LoVo (cell line): ENCODE results near the gene CTDSP1.
A peak's percentile ranks its signal among the peaks of the same experiment; 100 is the strongest.

Experiments
- DNase-seq: peaks from one replicate; pipeline ENCODE4 v3.0.0-alpha.2; 2016; ENCODE audit warnings: low spot score

Gene CTDSP1

GRCh38 chr2:218383892-218384519 lies 15.7 kb upstream of the CTDSP1 start:
- no peak for DNase-seq

DNA sequence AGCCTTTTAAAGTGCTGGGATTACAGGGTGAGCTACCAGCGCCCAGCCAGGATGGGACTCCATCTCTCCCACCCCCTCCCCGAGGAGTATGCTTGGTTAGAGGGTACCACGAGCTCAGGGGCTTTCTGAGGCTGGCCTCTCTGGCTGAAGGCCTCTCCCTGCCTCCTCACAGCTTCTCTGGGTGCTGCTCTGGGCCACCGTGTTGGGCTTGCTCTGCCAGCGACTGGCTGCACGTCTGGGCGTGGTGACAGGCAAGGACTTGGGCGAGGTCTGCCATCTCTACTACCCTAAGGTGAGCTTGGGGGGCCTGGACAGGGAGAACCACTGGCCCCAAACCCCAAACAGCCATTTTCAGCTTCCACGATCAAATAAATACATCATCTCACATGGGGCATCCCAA lies 14.7 kb upstream of the CTDSP1 start:
- no peak for DNase-seq

DNA sequence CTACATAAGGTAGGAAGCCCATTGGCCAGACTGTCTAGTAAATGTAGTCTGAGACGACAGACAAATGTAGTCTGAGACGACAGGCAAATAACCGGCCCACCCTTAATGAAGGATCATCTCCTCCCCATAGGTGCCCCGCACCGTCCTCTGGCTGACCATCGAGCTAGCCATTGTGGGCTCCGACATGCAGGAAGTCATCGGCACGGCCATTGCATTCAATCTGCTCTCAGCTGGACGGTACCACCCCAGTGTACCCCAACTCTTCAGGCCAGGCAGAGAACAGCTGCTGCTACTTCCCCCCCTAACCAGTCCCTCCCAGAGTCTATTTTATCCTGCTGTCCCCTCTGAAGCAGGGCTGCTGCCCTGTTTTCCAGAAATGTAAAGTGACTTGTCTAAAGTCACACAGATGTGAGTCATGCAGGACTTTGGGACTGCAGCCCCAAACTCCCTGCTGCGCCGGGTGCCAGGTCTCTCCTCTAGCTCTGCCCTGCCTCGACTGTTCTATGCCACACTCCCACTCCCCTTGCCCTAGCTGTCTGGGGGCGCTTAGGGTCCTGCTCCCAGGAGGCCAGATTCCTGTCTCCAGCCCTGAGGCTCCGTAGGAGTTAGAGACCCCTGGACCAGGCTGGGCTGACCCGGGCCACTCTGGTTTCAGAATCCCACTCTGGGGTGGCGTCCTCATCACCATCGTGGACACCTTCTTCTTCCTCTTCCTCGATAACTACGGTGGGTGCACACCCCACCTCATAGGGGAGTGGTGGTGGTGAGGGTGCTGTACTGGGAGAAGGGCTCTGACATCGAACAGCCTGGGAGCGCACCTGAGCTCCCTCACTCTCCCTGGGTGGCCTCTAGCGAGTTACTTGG lies 12.9 kb upstream of the CTDSP1 start:
- DNase-seq, result no peak

DNA sequence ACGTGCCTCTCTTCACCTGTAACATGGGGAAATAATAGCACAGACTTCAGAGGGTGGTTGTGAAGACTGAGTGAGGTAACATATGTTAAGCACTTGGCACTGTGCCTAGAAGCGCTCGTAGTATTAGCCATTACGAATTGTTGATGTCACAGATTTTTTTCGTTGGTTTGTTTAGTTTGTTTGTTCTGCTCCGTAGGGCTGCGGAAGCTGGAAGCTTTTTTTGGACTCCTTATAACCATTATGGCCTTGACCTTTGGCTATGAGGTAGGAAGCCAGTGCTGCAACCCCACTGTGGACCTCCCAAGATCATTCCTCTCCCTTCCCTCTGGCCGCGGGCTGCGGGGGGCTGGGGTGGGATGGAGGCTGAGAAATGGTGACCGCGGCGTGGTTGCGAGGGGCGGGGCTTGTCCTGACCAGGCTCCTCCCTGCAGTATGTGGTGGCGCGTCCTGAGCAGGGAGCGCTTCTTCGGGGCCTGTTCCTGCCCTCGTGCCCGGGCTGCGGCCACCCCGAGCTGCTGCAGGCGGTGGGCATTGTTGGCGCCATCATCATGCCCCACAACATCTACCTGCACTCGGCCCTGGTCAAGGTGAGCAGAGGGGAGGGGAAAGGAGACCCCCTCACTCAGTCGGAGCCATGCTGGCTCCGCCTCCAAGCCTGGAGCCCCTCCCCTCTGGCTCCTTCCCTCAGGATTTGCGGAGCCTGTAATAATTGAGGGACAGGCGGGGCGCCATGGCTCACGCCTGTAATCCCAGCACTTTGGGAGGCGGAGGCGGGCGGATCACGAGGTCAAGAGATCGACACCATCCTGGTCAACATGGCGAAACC lies 12.1 kb upstream of the CTDSP1 start:
- peak; percentile 39 for DNase-seq

- no peak for DNase-seq
These were observed 10.1 kb upstream of the CTDSP1 start for GRCh38 chr2:218389333-218390150.

DNA sequence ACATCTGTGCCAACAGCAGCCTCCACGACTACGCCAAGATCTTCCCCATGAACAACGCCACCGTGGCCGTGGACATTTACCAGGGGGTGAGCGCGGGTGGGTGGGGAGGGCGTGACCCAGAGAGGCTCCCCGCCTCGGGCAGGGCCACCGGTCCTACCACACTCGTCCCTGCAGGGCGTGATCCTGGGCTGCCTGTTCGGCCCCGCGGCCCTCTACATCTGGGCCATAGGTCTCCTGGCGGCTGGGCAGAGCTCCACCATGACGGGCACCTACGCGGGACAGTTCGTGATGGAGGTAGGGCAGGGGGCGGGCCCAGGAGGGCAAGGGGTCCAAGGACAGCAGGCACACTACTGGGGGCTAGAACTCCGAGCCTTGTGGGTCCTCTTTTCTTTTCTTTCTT lies 8.5 kb upstream of the CTDSP1 start:
- DNase-seq, result no peak

DNA sequence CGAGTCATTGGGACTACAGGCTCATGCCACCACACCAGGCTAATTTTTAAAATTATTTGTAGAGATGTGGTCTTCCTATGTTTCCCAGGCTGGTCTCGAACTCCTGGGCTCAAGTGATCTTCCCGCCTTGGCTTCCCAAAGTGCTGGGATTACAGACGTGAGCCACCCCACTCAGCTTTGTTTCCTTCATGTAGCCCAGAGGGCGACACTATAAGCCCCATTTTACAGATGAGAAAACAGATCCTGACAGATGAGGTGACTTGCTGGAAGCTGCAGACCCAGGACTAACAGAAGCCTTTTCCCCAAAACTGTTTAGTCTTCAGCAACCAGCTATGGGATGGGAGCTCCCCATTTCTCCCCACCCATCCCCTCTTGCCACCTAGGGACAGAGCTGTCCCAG lies 7.2 kb upstream of the CTDSP1 start:
- no peak for DNase-seq

GRCh38 chr2:218392891-218393462 lies 6.7 kb upstream of the CTDSP1 start:
- DNase-seq, result no peak

DNA sequence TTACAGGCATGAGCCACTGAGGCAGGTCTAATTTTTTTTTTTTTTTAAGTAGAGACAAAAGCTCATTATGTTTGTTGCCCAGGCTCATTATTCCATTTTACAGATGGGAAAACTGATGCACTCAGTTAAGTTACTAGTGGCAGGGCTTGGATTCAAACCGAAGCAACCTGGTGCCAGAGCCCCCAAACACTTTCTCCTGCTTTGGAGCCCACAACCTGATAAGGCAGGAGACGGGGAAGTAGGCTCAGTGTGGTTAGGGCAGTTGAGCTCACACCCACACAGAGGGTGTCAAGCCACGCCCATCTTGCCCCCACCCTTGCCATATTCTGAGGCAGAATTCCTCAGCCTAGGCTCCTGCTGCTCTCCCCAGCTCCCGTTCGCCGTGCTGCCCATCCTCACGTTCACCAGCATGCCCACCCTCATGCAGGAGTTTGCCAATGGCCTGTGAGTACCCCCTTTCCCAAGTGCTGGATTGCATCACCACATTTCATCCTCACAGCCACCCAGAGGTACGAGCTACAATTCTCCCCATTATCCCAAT lies 5.8 kb upstream of the CTDSP1 start:
- no peak for DNase-seq

- DNase-seq, result no peak
These were observed 5.2 kb upstream of the CTDSP1 start for GRCh38 chr2:218394298-218395089.

- DNase-seq, result no peak
These were observed 4.6 kb upstream of the CTDSP1 start for GRCh38 chr2:218395090-218395444.

DNA sequence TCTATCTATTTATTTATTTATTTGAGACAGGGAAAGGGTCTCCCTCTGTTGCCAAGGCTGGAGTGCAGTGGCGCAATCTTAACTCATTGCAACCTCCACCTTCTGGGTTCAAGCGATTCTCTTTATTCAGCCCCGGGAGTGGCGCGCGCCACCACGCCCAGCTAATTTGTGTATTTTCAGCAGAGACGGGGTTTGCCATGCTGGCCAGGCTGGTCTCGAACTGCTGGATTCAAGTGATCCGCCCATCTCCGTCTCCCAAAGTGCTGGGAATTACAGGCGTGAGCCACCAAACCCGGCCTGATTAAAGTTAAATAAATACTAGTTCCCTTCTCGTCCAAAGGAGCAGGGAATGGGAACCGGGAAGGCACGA lies 4.2 kb upstream of the CTDSP1 start:
- DNase-seq, result no peak

DNA sequence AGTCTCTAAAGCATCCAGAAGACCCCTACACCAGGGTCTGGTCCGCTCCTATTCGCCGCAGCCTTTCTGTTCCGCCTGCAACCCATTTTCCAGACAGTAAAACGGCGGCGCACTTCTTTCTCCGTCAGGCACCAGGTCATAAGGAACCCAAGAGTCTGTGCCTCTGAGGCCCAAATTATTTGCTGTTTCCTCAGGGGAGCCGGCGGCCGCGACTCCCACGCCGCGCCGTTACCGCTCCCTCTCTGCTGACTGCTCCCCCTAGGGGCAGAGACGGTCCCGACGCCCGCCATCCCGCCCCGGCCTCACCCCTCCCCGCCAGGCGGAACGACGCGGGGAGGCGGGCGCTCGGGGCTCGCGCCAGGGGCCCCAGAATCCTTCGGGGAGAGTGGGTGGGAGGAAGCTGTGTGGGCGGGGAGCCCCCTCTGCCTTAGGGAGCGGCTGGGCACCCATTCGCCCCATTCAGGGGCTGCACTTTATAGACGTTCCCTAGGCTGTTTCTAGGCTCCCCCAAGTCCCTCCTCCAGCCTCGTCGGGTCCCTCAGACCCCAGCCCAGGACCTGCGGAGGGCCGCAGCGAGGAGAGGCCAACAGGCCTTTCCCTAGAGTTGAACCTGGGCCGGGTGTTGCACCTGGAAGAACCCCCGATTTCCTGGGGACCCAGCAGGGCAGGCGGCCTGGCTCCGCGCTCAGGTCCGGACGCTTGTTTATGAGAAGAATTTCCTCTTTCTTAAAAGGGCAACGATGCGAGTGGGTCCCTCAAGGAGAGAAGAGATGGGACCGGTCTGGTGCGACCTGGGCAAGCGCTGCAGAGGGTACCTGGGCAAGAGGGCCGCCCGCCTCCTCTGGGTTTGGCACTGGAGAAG lies 3.6 kb upstream of the CTDSP1 start:
- DNase-seq, result peak; percentile 94

DNA sequence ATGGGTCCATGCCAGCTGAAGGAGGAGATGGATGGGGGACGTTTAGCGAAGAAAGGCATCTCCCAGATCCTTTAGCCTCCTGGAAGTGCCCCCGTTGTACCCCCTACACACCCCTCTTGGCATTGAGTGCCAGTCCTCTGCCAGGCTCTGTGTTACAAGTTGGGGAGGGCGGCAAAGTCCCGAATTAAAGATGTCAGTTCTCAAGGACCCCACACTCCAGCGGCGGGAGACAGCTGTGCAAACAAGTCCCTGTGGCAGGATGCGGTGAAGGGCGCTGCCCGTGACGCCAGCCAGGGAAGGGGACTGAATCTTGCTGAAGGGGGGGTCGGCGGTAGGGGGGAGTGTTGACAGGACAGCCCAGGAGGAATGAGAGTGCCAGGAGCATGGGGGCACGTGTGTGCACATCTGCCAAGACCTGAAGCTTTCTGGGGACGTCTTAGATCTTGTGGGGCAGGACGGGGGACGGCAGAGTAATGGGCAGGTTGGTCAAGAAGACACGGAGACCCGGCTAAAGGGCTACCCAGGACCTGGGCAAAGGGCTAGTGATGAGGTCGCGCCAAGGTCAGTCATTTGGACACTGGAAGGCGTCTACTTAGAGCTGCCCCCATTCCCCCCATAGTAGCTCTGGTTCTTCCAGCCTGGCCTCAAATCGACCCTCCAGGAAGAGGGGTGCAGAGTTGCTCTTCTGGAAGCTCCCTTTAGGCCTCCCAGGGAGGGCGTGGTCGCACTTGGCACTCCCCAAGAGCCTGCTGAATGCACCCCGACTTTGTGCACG lies 2.8 kb upstream of the CTDSP1 start:
- DNase-seq, result peak; percentile 44

DNA sequence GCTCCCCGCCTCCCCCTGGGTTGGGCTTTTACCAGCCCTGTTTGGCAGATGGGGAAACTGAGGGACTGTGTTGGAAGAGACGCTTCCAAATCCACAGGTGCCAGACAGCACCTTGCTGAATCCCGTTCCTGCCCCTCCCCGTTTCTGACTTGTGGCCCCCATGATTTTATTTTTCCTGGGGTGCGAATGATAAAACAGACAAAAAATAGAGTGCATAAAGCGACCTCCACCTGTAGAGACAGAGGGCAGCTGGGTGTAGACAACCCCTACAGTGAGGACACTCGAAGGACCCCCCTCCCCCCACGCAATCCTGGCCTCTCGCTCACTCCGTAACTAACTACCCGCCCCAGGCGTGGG lies 2.2 kb upstream of the CTDSP1 start:
- DNase-seq, result no peak

DNA sequence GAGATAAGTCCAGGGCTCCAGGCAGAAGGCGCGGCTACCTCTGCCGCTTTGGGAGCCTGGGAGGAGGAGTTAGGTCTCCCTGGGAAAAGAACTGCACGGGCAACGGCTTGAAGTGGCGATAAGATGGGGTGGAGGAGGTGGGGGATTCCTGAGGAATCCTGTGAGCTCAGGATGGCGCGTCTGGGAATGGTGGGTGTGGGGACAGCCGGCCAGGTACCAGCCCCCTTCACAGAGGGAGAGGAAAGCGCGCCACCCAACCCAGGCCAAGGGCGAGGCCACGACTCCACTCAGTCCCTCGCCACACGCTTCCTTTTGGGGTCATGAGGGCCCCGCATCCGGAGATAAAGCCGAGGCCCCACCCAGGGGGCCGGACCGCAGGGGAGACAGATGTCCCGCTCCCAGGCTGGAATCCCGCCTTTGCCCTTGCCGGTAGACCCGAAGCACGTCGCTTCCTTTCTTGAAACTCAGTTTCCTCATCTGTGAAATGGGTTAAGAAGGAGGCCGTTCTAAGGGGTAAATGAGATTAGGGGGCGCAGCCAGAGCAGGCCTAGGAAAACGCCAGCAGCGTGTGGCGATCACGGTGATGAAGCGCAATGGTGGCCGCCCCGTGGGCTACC lies 1.7 kb upstream of the CTDSP1 start:
- peak; percentile 68 for DNase-seq

GRCh38 chr2:218398437-218399390 lies 954 bp upstream of the CTDSP1 start:
- peak; percentile 58 for DNase-seq
